GM21447 (cell line): Measurements from ENCODE around the gene EFEMP1.
"Not testable (repeated sequence)": the region's sequence is repeated elsewhere in the genome, so short reads cannot be mapped to it uniquely, and the experiment has no call there.

Source experiments
- ATAC-seq: cut with Tn5 transposase; IDR thresholded peaks from one replicate; pipeline ENCODE4 v1.9.1; 2021; ENCODE audit not compliant: unreplicated experiment

The EFEMP1 gene

DNA sequence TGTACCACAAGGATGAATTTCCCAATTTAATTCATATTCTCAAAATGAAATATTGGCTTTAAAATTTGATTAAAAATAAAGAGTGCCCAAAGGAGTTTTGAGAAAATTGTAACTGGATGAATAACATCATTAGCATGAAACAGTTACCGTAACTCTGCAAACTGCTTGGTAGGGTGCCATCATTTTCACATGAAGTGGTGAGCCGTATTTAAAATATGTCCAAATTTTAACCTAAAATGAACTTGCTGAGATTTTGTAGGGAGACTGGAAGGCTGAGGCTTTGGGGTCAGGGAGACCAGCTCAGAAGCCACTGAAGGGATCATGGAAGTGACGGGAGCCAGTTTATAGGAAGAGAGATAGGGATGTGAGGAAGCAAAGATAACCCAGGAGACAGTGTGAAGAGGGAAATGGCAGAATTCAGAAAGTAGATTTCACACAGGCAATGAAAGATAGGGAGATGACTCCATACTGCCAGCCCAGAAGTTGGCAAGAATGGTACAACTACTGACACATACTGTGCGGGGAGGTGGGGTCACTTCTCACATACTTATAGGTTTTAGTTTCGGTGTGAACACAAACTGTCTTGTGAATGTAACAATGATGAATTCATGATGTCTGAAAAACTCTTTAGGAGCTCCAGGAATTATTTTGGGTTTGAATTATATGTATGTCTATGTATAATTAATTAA is 53.8 kb downstream of the EFEMP1 start:
- no peak for ATAC-seq

DNA sequence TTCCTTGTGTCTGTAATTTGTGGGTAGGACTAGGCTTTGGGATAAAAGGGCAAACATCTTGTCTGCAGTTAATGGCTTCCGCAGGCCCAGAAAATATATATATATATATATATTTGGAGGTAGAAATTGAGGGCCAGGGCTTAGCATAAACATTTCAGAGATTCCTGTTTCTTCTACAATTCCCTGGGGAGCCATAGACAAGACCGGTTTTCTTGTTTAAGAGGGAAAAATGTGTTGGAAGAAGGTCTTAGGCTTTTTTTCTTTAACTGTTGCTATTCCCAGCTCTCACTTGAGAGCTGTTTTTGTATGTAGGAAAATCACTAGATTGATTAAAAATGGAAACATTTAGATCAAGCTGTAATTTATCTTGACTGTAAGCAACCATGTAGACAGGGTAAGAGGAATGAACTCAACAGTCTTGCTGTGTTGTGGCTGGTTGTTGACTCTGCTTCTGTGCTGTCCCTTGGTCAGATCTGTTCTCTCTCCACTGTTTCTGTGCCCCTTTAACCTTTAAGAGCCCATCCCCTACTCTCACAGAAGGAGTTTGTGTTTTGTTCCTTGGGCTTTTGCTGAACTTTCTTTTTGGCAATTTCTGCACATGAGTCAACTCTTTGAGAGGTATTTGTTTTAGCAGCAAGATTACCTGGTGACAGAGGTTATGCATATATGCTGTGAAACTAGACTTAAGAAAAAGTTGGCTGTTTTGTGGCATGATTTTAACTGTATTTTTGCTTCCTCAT is 58.3 kb downstream of the EFEMP1 start:
- ATAC-seq: no peak

DNA sequence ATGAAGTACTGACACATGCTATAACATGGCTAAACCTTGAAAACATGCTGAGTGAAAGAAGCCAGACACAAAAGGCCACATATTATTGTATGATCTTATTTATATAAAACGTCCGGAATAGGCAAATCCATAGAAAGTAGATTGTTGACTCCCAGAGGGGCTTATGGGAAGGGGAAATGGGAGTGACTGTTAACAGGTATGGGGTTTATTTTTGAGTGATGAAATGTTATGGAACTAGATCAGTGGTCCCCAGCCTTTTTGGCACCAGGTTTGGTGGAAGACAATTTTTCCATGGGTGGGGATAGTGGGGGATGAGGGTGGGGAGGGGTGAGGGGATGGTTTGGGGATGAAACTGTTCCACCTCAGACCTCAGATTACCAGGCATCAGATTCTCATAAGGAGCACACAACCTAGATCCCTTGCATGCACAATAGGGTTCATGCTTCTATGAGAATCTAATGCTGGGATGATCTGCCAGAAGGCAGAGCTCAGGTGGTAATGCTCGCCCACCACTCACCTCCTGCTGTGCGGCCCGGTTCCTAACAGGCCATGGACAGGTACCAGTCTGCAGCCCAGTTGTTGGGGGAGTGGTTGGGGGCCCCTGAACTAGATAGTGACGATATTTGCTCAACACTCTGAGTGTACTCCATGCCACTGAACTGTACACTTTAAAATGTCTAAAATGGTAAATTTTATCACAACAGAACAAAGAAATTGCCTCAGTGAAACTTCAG is 59.1 kb downstream of the EFEMP1 start:
- ATAC-seq: no peak

DNA sequence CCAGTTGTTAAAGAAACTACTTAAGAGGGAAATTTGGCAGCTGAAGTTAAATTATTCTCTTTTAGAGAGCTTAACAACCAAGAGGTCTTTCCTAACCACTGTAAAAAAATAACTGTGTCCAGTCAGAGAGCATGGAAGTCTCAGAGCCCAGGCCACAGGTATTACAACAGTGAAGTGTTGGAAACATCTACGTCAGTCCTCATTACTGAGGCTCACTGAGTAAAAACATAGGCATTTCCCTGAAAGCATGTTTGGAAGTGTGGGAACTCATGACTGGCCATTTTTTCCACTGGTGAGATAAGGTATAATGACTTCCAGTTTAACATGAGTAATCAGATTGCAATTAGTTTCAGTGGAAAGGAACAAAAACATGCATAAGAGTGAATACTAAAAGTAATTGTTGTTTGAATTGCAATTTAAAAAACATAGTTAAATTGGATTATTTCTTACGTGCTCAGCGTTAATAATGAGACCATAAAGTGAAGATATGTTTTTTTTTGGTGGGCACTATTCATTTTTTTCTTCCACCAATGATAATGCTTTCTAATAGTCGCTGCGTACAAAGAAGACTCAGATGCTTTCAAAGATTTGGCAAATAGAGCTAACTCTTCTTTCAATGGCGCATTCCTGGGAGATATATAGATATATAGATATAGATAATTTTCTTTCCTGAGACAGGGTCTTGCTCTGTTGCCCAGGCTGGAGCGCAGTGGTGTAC is 60.8 kb downstream of the EFEMP1 start:
- no peak for ATAC-seq

DNA sequence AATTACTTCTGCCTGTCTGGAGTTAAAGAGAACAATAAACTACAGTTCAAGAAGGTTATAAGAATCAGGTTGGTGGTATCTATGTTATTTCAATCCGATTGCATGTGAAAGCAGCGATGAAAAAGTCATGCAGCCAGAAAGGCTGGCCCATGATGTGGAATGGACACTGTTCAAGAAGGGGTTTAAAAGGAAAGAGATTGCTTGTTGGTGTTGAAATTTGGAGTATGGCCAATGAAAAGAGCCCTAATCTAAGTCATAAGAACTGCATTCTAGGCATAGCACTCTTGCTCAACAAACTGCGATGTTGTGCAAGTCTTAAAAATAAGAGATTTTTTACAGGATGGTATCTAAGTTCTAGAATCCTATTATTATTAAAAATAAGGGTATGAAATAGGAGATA is 61.3 kb downstream of the EFEMP1 start:
- no peak for ATAC-seq

DNA sequence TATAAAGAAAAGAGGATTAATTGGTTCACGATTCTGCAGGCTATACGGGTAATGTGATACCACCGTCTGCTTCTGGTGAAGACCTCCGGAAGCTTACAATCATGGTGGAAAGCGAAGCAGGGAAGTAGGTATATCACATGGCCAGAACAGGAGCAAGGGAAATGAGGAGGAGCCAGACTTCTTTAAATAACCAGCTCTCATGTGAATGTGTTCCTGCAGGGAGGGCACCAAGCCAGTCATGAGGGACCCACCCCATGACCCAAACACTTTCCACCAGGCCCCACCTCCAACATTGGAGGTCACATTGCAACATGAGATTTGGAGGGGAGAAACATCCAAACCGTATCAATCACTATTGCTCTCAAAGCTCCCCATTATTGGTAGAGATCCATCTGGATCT is 61.8 kb downstream of the EFEMP1 start:
- ATAC-seq: no peak

DNA sequence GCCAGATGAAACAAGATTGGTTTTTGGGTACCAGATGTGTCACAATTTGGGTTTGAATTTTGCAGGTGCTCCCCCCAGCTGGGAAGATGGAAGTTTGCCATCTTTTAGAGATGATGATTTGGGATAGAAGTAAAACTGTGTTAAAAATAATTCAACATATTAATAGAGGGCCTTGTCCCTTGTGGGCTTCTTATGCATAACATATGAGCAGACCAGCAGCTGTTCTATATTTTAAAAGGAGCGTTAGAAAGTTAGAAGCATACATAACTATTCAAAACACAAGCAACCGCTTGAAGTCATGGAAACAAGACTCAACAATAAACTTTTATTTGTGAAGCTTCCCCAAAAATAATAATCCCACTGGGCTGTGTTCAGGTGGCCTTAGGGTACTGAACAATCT is 62.8 kb downstream of the EFEMP1 start:
- no peak for ATAC-seq

DNA sequence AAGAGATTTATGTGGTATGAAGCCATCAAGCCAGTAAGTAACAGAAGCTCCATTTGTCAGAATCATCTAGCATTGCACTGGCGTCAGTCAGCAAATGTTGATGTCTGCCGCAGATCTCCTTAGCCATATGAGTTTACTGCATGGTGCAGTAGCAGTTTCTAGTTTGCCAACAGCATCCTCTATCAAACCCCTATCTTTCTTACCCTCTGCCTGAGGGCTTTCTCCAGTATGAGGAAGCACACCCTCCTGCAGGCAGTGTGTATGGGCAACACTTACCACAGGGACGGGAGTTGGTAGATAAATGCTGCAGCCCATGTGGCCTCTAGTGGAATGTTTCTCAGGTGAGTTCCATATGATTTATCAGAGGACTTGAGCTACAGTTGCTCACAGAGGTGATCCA is 63.7 kb downstream of the EFEMP1 start:
- no peak for ATAC-seq

DNA sequence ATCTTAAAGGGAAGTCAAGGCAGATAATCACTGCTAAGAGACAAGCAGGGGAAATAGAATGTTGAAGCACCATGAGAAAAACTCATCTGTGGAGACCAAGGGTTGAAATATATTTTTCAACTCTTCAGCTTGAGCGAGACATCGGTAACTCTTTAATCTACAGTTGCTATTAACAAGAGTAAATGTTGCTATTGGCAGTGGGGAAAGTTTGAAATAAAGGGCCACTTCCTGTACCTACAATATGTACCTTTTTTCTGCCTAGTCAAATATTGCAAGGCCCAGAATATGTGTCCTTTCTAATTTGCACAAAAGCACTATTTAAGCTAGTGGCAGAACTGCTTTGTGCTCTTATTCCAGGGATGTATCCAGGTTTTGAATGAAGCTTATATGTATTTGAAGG is 65.8 kb downstream of the EFEMP1 start:
- no peak for ATAC-seq

DNA sequence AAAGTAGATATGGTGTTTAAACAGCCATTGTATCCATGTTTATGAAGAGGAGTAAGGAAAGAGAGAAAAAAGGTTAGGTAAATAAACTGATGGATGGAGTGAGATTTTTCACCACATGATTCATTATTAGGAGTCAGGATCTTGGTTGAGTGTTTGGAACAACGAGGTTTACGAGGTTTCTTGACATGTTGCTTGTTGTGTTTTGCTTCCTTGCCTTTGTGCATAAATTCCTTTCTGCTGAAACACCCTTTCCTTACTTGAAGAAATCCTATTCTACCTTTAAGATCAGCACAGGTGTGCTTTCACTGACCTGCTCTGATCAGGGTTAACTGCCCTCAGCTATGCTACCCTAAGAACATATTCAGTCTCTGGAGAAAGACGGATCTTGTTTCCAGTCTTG is 66.6 kb downstream of the EFEMP1 start:
- no peak for ATAC-seq

DNA sequence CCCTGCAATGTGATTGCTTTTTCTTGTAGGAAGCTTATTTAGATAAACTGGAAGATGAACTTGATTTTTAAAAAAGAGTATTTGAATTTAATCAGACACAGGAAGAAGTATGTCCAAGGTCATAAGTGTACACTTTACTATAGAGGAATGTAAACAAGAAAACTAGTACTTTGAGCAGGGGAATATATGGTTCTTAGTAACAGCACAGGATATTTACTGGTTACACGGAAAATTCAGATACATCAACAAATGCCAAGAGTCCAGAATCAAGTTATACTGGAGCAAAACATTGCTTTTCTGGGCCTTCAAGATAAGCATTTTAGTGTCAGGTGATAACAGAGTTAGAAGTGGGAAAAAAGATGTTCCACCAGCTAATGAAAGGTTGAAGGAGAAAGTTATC is 75.5 kb downstream of the EFEMP1 start:
- no peak for ATAC-seq

DNA sequence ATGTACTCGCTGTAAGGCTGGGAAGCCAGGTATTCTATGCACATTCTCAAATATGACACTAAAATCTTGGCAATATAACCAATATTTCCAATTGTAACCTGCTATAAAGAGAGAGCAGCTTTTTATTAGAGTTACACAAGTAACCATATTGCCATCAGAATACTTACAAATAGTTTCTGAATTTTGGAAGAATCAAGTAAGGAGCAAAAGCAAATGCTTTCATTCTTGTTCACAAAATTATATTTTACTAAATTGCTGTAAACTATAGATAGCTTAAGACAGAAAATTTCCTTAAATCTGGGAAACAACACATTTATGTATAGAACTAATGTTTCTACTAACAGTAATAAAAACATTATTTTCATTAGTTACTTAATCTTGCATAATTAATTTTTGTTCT is 77.2 kb downstream of the EFEMP1 start:
- no peak for ATAC-seq

DNA sequence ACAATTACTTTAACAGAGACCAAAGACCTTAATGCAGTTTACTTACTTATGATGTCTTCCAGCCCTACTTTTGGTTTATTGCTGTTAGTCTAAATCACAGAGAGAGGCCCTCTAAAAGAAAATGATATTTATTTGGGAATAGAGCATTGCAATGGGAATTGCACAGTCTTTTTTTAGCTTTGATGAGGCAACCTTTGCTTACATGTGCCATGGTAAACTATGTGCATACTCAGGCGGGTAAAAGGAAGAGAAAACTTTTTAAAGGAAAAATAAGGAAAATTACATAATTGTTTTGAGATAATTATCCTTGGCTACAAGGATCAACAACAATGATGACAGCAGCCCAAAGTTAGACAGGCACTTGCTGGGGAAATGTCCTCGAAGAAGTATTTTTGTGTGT is 78.6 kb downstream of the EFEMP1 start:
- ATAC-seq: no peak

DNA sequence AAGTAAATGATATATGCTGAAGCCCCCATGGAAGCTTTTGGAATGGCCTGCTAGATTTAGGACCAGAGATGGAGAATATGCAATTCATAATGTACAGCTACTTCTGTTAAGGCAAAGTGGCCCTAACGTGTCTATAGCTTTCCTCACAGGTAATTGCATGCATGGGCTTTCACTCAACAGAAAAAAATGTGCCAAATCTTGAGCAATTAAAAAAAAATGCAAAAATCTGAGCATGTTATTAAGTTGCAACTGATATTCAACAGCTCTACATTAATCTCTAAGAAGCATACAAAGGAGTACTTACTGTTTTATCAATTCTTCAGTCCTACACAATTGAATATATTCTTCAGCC is 79.6 kb downstream of the EFEMP1 start:
- no peak for ATAC-seq

DNA sequence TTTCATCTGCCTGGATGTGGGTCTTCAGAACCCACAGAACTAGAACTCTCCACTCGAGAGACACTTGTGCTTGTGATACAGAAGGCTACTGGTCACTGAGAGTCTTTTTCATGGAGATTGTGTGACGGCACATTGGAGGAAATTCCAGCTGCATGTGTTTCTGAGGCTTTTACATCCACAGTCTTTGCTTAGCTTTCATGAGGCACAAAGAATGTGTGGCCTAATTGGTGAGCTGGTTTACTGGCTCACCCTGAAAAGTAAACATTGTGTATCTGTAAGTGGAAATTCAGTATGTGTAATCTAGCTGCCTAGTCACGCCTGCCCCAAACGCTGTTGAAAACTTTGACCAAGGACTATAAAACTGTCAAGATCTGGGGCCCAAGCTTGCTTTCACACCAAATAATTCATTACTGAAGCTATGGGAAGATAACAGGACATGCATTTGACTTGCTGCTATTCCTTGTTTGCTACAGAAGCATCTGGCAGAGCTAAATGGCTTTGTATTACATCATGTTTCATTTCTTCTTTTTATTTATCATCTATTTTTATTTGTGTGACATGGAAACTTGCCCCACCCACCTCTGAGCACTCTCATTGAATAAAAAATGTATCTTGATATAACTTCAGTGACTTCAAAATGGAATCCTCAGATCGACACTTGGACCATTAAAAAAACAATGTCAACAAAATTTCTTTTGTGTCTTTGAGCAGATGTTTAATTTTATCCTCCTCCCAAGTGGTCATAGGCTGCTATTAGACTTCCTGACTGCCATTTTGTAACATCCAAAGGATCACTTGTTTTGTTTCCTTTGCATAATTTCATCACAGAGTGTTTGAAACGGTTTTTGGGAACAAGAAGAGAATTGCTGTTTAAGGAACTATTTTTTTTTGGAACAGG is 80.2 kb downstream of the EFEMP1 start:
- ATAC-seq: no peak

DNA sequence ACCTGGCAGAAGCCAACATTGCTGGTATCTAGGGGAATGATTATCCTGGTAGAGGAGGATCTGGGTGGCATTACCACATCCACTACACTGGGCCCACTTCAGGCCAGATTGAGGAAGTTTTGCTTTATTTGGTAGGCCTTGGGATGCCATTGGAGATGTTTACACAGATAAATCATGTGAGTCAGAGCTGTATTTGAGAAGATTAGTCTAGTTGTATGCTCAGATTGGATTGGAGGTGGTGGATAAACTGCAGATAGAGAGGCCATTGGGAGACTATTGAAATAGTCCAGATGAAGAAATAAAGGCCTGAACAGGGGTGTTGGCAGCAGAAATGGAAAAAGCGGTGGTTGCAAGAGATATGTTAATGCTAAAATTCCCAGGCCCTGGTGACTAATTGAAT is 81.5 kb downstream of the EFEMP1 start:
- no peak for ATAC-seq

DNA sequence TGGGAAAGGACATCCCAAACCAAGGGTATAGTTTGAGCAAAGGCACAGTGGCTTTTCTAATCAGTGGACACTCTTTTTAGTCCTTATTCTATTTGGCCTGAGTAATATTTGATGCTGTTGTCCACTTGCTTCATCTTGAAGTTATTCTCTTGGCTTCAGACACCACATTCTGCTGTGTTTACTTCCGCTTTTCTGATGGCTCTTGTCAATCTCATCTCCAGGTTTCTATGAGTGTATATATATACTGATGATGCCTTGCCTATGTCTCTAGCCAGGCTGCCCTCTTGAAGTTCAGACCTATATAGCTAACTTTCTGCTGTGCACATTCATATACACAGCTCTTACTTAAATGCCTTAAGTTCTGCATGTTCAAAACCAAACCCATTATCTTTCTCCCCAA is 83.1 kb downstream of the EFEMP1 start:
- ATAC-seq: no peak

DNA sequence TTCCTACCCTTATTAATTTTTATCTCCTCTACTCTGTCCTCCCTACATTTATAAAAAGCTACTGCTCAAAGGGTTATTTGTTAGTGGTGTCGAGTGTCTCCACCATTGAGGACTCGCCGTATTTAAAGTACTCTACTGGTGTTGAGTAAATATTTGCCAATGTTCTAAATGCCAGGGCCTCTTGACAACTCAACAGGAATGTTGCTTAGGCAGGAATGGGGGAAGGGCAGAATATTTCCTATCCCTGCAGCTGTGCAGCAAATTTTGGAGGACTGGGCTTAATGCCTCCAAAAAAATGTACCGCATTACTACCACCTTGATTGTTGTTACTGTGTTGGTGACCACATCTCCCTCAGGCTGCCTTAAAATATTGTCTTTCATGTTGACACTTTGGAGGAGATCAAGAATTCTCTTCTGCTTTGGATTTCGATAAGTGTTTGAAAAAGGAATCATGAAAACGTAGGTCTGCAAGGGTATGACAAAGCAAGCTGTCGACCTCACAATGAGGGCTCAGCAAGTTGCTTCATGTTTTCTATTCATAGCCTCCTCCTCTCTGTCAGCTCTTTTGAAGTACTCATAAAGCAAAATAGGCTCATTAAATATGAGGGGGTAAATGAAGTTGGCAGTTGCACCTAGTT is 84.3 kb downstream of the EFEMP1 start:
- no peak for ATAC-seq

DNA sequence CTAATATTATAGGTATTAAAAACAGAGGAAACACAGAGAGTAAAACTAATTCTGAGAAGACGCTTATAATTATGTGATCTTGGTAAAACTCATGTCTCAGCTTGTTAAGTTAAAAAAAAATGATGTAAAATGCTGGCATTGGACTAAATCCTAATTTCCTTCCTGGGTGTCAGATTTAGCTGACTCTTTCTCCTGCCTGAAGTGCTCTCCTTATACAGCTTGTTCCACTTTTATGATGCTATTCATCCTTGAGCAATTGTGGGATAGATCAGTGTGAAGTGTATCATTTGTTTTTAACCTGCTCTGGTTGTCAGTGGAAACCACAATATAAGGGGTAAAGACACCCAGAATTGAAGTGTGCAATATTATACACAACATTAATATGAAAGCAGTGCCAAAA is 84.9 kb downstream of the EFEMP1 start:
- no peak for ATAC-seq

DNA sequence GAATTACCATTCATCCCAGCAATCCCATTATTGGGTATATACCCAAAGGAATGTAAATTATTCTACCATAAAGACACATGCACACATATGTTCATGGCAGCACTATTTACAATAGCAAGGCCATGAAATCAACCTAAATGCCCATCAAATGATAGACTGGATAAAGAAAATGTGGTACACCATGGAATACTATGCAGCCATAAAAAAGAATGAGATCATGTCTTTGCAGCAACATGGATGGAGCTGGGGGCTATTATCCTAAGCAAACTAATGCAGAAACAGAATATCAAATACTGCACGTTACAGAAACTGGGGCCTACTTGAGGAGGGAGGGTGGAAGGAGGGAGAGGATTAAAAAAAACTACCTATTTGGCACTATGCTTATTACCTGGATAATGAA is 85.5 kb downstream of the EFEMP1 start:
- ATAC-seq: not testable (repeated sequence)
